Endothelial cell (in vitro differentiated cells): Measurements from ENCODE around the gene BIRC7. TPM values are rescaled to one million over a fixed set of nuclear protein-coding genes. Genes with fewer than 3 reads are reported as not detected.

Experiments
- DNase-seq: peaks from one replicate; pipeline ENCODE4 v3.0.0; 2021; ENCODE audit warnings: low spot score
- H3K27ac Mint-ChIP-seq: one replicate; pipeline ENCODE4 v1.8.0; 2021; ENCODE audit warnings: mixed read lengths, inconsistent platforms; ENCODE audit not compliant: unreplicated experiment
- H3K27me3 Mint-ChIP-seq: one replicate; pipeline ENCODE4 v1.8.0; 2021; ENCODE audit warnings: mild to moderate bottlenecking, moderate library complexity, mixed read lengths, inconsistent platforms; ENCODE audit not compliant: unreplicated experiment
- H3K36me3 Mint-ChIP-seq: one replicate; pipeline ENCODE4 v1.8.0; 2021; ENCODE audit warnings: mild to moderate bottlenecking, low read depth, mixed read lengths, inconsistent platforms; ENCODE audit not compliant: unreplicated experiment
- H3K4me1 Mint-ChIP-seq: one replicate; pipeline ENCODE4 v1.8.0; 2021; ENCODE audit warnings: mild to moderate bottlenecking, mixed read lengths, inconsistent platforms; ENCODE audit not compliant: unreplicated experiment
- H3K4me3 Mint-ChIP-seq: one replicate; pipeline ENCODE4 v1.8.0; 2021; ENCODE audit warnings: mild to moderate bottlenecking, mixed read lengths, inconsistent platforms; ENCODE audit not compliant: unreplicated experiment
- H3K9me3 Mint-ChIP-seq: one replicate; pipeline ENCODE4 v1.8.0; 2021; ENCODE audit warnings: mixed read lengths, inconsistent platforms; ENCODE audit not compliant: unreplicated experiment
- CTCF ChIP-seq: fragments of 200-600 bp; sonication (generic); IDR thresholded peaks from one replicate; pipeline ENCODE4 v1.5.0; 2021; ENCODE audit warnings: antibody characterized with exemption; ENCODE audit not compliant: unreplicated experiment
- total RNA-seq: library from RNA; stranded (reverse); fragmentation: NEBNext Ultra II Directional; extraction: Animal tissue kit (Norgen Biotek cat#: 25700); gene quantifications from one replicate; pipeline ENCODE4 v1.2.1, GENCODE V29; 2021; ENCODE audit not compliant: unreplicated experiment

Gene BIRC7
- total RNA-seq, 1 donor from 2014 or later = not detected

- H3K4me1 Mint-ChIP-seq = peaks cover 19% of the 10 kb centered on the region
- H3K27ac Mint-ChIP-seq = no peak overlapping the region
- H3K9me3 Mint-ChIP-seq = peaks cover 4% of the 10 kb centered on the region
- H3K27me3 Mint-ChIP-seq = peaks cover 15% of the 10 kb centered on the region
- H3K4me3 Mint-ChIP-seq = peak overlapping the region; percentile 38
- no peak for DNase-seq
- no peak for TF ChIP-seq CTCF
- H3K36me3 Mint-ChIP-seq = peaks cover 19% of the 10 kb centered on the region
Measured at GRCh38 chr20:63253065-63253437, 17.3 kb downstream of the BIRC7 start.

- H3K36me3 Mint-ChIP-seq = peaks cover 19% of the 10 kb centered on the region
- peaks cover 4% of the 10 kb centered on the region for H3K9me3 Mint-ChIP-seq
- H3K27me3 Mint-ChIP-seq = peaks cover 13% of the 10 kb centered on the region
- peaks cover 23% of the 10 kb centered on the region for H3K4me1 Mint-ChIP-seq
- no peak overlapping the region for H3K4me3 Mint-ChIP-seq
- no peak for TF ChIP-seq CTCF
- DNase-seq = peak; percentile 40
- H3K27ac Mint-ChIP-seq = no peak overlapping the region
Measured at GRCh38 chr20:63253438-63254231, 17.9 kb downstream of the BIRC7 start.

GRCh38 chr20:63254232-63254605 is 18.5 kb downstream of the BIRC7 start, which contains the start of gene NKAIN4:
TSS of gene NKAIN4 (minus strand) at chr20:63254463. CDS start at chr20:63254450, 13 bp downstream.
- Mint-ChIP-seq H3K27ac (no peak within 1 kb of the TSS), H3K4me3 (no peak within 1 kb of the TSS), H3K4me1 (peaks cover 26% of the 10 kb centered on the region), H3K36me3 (peaks cover 19% of the 10 kb centered on the region), H3K27me3 (peaks cover 10% of the 10 kb centered on the region), H3K9me3 (peaks cover 4% of the 10 kb centered on the region)
- no peak for TF ChIP-seq CTCF
- DNase-seq = no peak

GRCh38 chr20:63254606-63255384 is 19.1 kb downstream of the BIRC7 start:
- Mint-ChIP-seq H3K9me3 (peaks cover 4% of the 10 kb centered on the region), H3K27me3 (peaks cover 7% of the 10 kb centered on the region), H3K4me3 (no peak overlapping the region), H3K4me1 (peaks cover 29% of the 10 kb centered on the region), H3K27ac (no peak overlapping the region), H3K36me3 (peaks cover 19% of the 10 kb centered on the region)
- no peak for DNase-seq
- TF ChIP-seq CTCF = no peak
